T-helper 17 cell (primary cell): Measurements from ENCODE around the gene PPP2R3A. TPM values are rescaled to one million over a fixed set of nuclear protein-coding genes. Genes with fewer than 3 reads are reported as not detected.
"Not testable (repeated sequence)": the region's sequence is repeated elsewhere in the genome, so short reads cannot be mapped to it uniquely, and the experiment has no call there.

ENCODE experiments used
- ATAC-seq: fragments of 150-1000 bp; cut with Tn5 transposase; 2 replicates; pipeline ENCODE4 v1.10.0; 2021; ENCODE audit warnings: mild to moderate bottlenecking, moderate library complexity
- DNase-seq, 3 donors: peaks; one replicate each; pipeline versions ENCODE4 v3.0.0 to v3.0.0-alpha.2; 2020 to 2021
- H3K9me3 ChIP-seq: one replicate; pipeline ENCODE4 v1.7.0; 2013; ENCODE audit warnings: low read length, mild to moderate bottlenecking; ENCODE audit not compliant: control insufficient read depth, poor library complexity, severe bottlenecking
- H3K27ac Mint-ChIP-seq: one replicate; pipeline ENCODE4 v1.8.0; 2022; ENCODE audit warnings: mild to moderate bottlenecking, moderate library complexity, mixed read lengths
- H3K27me3 Mint-ChIP-seq: one replicate; pipeline ENCODE4 v1.8.0; 2022; ENCODE audit warnings: mixed read lengths
- H3K36me3 Mint-ChIP-seq: one replicate; pipeline ENCODE4 v1.8.0; 2022; ENCODE audit warnings: low read depth, mixed read lengths
- H3K4me1 Mint-ChIP-seq: one replicate; pipeline ENCODE4 v1.8.0; 2022; ENCODE audit warnings: mild to moderate bottlenecking, mixed read lengths
- H3K4me3 Mint-ChIP-seq: one replicate; pipeline ENCODE4 v1.8.0; 2022; ENCODE audit warnings: mild to moderate bottlenecking, moderate library complexity, mixed read lengths
- total RNA-seq, 4 donors: library from RNA in 2 of 4; stranded (reverse) in 2 of 4; gene quantifications; one replicate each; pipeline ENCODE4 v1.2.3 and lab custom pipeline; 2022 to 2026

PPP2R3A gene
- total RNA-seq, 2 donors from 2014 or later = 0.13 to 0.17 TPM

- DNase-seq = no peak
- no peaks in the 10 kb centered on the region for H3K9me3 ChIP-seq
- Mint-ChIP-seq H3K36me3 (peaks cover 2% of the 10 kb centered on the region), H3K4me1 (peaks cover 10% of the 10 kb centered on the region), H3K27me3 (no peaks in the 10 kb centered on the region), H3K4me3 (no peak overlapping the region), H3K27ac (no peak overlapping the region)
- no peak for ATAC-seq
Measured at GRCh38 chr3:136105044-136105443, 139.5 kb downstream of the PPP2R3A start.

GRCh38 chr3:136106101-136106500 lies 140.6 kb downstream of the PPP2R3A start:
- Mint-ChIP-seq H3K27me3 (no peaks in the 10 kb centered on the region), H3K36me3 (peaks cover 2% of the 10 kb centered on the region), H3K4me1 (peaks cover 10% of the 10 kb centered on the region), H3K27ac (no peak overlapping the region), H3K4me3 (no peak overlapping the region)
- ATAC-seq (no peak), DNase-seq (no peak)
- no peaks in the 10 kb centered on the region for H3K9me3 ChIP-seq

GRCh38 chr3:136109499-136109898 lies 144.0 kb downstream of the PPP2R3A start:
- ATAC-seq = no peak
- H3K36me3 Mint-ChIP-seq = peaks cover 2% of the 10 kb centered on the region
- no peak overlapping the region for H3K4me3 Mint-ChIP-seq
- H3K4me1 Mint-ChIP-seq = peaks cover 10% of the 10 kb centered on the region
- H3K9me3 ChIP-seq = no peaks in the 10 kb centered on the region
- no peaks in the 10 kb centered on the region for H3K27me3 Mint-ChIP-seq
- DNase-seq = no peak
- no peak overlapping the region for H3K27ac Mint-ChIP-seq

GRCh38 chr3:136110481-136110880 lies 145.0 kb downstream of the PPP2R3A start:
- H3K27me3 Mint-ChIP-seq = no peaks in the 10 kb centered on the region
- no peak for DNase-seq
- peaks cover 6% of the 10 kb centered on the region for H3K4me1 Mint-ChIP-seq
- no peak overlapping the region for H3K4me3 Mint-ChIP-seq
- H3K36me3 Mint-ChIP-seq = no peaks in the 10 kb centered on the region
- no peaks in the 10 kb centered on the region for H3K9me3 ChIP-seq
- ATAC-seq = no peak
- no peak overlapping the region for H3K27ac Mint-ChIP-seq

GRCh38 chr3:136114421-136114820 lies 148.9 kb downstream of the PPP2R3A start:
- no peaks in the 10 kb centered on the region for H3K9me3 ChIP-seq
- Mint-ChIP-seq H3K4me1 (peaks cover 3% of the 10 kb centered on the region), H3K4me3 (no peak overlapping the region), H3K36me3 (no peaks in the 10 kb centered on the region), H3K27me3 (no peaks in the 10 kb centered on the region), H3K27ac (no peak overlapping the region)
- no peak for ATAC-seq
- no peak for DNase-seq

GRCh38 chr3:136119332-136119731 lies 153.8 kb downstream of the PPP2R3A start:
- not testable (repeated sequence) for H3K4me1 Mint-ChIP-seq, H3K36me3 Mint-ChIP-seq, DNase-seq, H3K27me3 Mint-ChIP-seq, ATAC-seq, H3K27ac Mint-ChIP-seq, H3K4me3 Mint-ChIP-seq, H3K9me3 ChIP-seq

- H3K36me3 Mint-ChIP-seq, H3K4me3 Mint-ChIP-seq, H3K4me1 Mint-ChIP-seq, DNase-seq, H3K27me3 Mint-ChIP-seq, H3K9me3 ChIP-seq, H3K27ac Mint-ChIP-seq, ATAC-seq: not testable (repeated sequence)
Measured at GRCh38 chr3:136119783-136120182, 154.3 kb downstream of the PPP2R3A start.

GRCh38 chr3:136120373-136121348 lies 155.1 kb downstream of the PPP2R3A start:
- Mint-ChIP-seq H3K27ac (no peak overlapping the region), H3K4me1 (no peaks in the 10 kb centered on the region), H3K36me3 (no peaks in the 10 kb centered on the region), H3K27me3 (no peaks in the 10 kb centered on the region), H3K4me3 (no peak overlapping the region)
- no peaks in the 10 kb centered on the region for H3K9me3 ChIP-seq
- DNase-seq (no peak), ATAC-seq (no peak)

GRCh38 chr3:136122006-136122405 lies 156.5 kb downstream of the PPP2R3A start:
- peaks cover under 1% of the 10 kb centered on the region for H3K36me3 Mint-ChIP-seq
- no peaks in the 10 kb centered on the region for H3K9me3 ChIP-seq
- no peaks in the 10 kb centered on the region for H3K4me1 Mint-ChIP-seq
- DNase-seq (no peak), ATAC-seq (no peak)
- no peak overlapping the region for H3K4me3 Mint-ChIP-seq
- no peaks in the 10 kb centered on the region for H3K27me3 Mint-ChIP-seq
- H3K27ac Mint-ChIP-seq = no peak overlapping the region

GRCh38 chr3:136131647-136132046 lies 166.1 kb downstream of the PPP2R3A start:
- H3K9me3 ChIP-seq, H3K27ac Mint-ChIP-seq, H3K27me3 Mint-ChIP-seq, H3K4me3 Mint-ChIP-seq, H3K4me1 Mint-ChIP-seq, H3K36me3 Mint-ChIP-seq, DNase-seq, ATAC-seq: not testable (repeated sequence)

GRCh38 chr3:136134091-136134490 lies 168.6 kb downstream of the PPP2R3A start:
- no peaks in the 10 kb centered on the region for H3K9me3 ChIP-seq
- H3K27ac Mint-ChIP-seq = no peak overlapping the region
- no peaks in the 10 kb centered on the region for H3K4me1 Mint-ChIP-seq
- no peaks in the 10 kb centered on the region for H3K27me3 Mint-ChIP-seq
- ATAC-seq (no peak), DNase-seq (no peak)
- H3K36me3 Mint-ChIP-seq = no peaks in the 10 kb centered on the region
- H3K4me3 Mint-ChIP-seq = no peak overlapping the region

GRCh38 chr3:136135039-136135802 lies 169.7 kb downstream of the PPP2R3A start:
- Mint-ChIP-seq H3K36me3 (no peaks in the 10 kb centered on the region), H3K4me3 (no peak overlapping the region), H3K27me3 (no peaks in the 10 kb centered on the region), H3K27ac (no peak overlapping the region), H3K4me1 (no peaks in the 10 kb centered on the region)
- H3K9me3 ChIP-seq = no peaks in the 10 kb centered on the region
- no peak for ATAC-seq
- DNase-seq = no peak

- no peak overlapping the region for H3K4me3 Mint-ChIP-seq
- no peaks in the 10 kb centered on the region for H3K36me3 Mint-ChIP-seq
- no peak for ATAC-seq
- DNase-seq = no peak
- H3K4me1 Mint-ChIP-seq = peaks cover 8% of the 10 kb centered on the region
- H3K27me3 Mint-ChIP-seq = no peaks in the 10 kb centered on the region
- no peaks in the 10 kb centered on the region for H3K9me3 ChIP-seq
- H3K27ac Mint-ChIP-seq = no peak overlapping the region
Measured at GRCh38 chr3:136136454-136136853, 170.9 kb downstream of the PPP2R3A start.
